Stimulated activated naive B cell treated with anti-CD40 and anti-IgM and Interleukin-4, amounts not matched to agents 10 μg/mL and 1 μg/mL and 100 μg/mL, for 72 hours (primary cell): Measurements from ENCODE around the gene SLC29A4.
"Not testable (repeated sequence)": the region's sequence is repeated elsewhere in the genome, so short reads cannot be mapped to it uniquely, and the experiment has no call there.

Source experiments
- ATAC-seq, 2 donors: fragments of 150-1000 bp; cut with Tn5 transposase; replicated peaks; 2 replicates each; pipeline ENCODE4 v1.10.0; 2021; ENCODE audit warnings: moderate library complexity in 1 of 2
- DNase-seq: peaks from one replicate; pipeline ENCODE4 v3.0.0; 2021
- H3K27ac Mint-ChIP-seq: one replicate; pipeline ENCODE4 v1.8.0; 2022; ENCODE audit warnings: mild to moderate bottlenecking, mixed read lengths
- H3K27me3 Mint-ChIP-seq, 2 donors: one replicate each; pipeline ENCODE4 v1.8.0; 2022; ENCODE audit warnings: mixed read lengths in 2 of 2
- H3K36me3 Mint-ChIP-seq, 2 donors: one replicate each; pipeline ENCODE4 v1.8.0; 2022; ENCODE audit warnings: mixed read lengths in 2 of 2, mild to moderate bottlenecking in 1 of 2
- H3K4me1 Mint-ChIP-seq, 2 donors: one replicate each; pipeline ENCODE4 v1.8.0; 2022; ENCODE audit warnings: mixed read lengths in 2 of 2, mild to moderate bottlenecking in 1 of 2
- H3K4me3 Mint-ChIP-seq, 2 donors: one replicate each; pipeline ENCODE4 v1.8.0; 2022; ENCODE audit warnings: mild to moderate bottlenecking in 2 of 2, mixed read lengths in 2 of 2, moderate library complexity in 1 of 2
- H3K9me3 Mint-ChIP-seq, 2 donors: one replicate each; pipeline ENCODE4 v1.8.0; 2022; ENCODE audit warnings: mixed read lengths in 2 of 2, mild to moderate bottlenecking in 1 of 2

The SLC29A4 gene

DNA sequence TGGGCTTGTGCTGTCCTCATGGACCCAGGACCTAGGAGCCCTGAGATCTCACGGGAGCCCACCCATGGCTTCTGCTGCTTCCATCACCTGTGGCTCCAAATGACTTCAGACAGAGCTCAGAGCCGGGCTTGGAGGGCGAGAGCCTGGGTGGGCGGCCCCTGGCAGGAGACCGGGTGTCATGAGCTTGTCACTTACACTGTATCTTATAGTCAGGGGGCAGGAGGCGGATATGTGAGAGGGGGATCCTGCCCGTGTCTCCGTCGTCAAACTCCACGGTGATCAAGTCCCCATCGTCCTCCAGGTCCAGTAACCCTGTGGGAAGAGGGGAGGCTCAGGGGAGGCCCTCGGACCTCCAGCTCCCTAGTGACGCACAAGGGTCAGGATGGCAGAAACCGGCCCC, 33.0 kb downstream of the SLC29A4 start:
- DNase-seq (no peak), ATAC-seq (no peak)
- H3K27ac Mint-ChIP-seq: no peak overlapping the region
- H3K36me3 Mint-ChIP-seq: peaks cover 61 to 62% of the 10 kb centered on the region in 2 donors
- H3K27me3 Mint-ChIP-seq: no peaks in the 10 kb centered on the region
- H3K4me3 Mint-ChIP-seq: no peak overlapping the region
- no peaks in the 10 kb centered on the region for H3K4me1 Mint-ChIP-seq
- peaks cover 13 to 19% of the 10 kb centered on the region in 2 donors for H3K9me3 Mint-ChIP-seq

- not testable (repeated sequence) for ATAC-seq, DNase-seq, H3K4me3 Mint-ChIP-seq, H3K27me3 Mint-ChIP-seq, H3K27ac Mint-ChIP-seq, H3K4me1 Mint-ChIP-seq
- peaks cover 16 to 19% of the 10 kb centered on the region in 2 donors for H3K9me3 Mint-ChIP-seq
- peaks cover 61 to 66% of the 10 kb centered on the region in 2 donors for H3K36me3 Mint-ChIP-seq
Observed at GRCh38 chr7:5318613-5319012, 35.9 kb downstream of the SLC29A4 start.

DNA sequence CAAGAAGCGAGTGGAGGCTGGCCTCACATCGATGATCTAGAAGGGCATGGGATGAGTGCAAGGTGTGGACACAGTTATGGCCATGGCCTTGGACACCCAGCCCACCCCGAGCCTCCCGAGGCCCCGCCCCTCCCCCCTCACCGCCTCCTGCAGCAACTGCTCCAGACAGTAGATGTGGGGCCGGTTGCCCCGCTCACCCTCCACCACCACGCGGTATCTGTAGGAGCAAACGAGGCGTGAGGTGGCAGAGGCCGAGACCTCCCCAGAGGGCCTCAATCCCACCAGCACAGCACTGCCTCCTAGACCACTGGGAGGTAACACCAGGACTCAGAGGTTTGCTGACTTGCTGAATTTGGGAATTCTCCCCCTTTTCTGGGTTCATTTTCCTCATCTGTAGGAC, 37.6 kb downstream of the SLC29A4 start:
- Mint-ChIP-seq H3K9me3 (peaks cover 16 to 19% of the 10 kb centered on the region in 2 donors), H3K36me3 (peaks cover 69 to 75% of the 10 kb centered on the region in 2 donors), H3K4me1 (peaks cover 6% of the 10 kb centered on the region in 2 donors), H3K27ac (peak overlapping the region; percentile 31), H3K4me3 (no peak overlapping the region), H3K27me3 (no peaks in the 10 kb centered on the region)
- DNase-seq (no peak), ATAC-seq (no peak)

DNA sequence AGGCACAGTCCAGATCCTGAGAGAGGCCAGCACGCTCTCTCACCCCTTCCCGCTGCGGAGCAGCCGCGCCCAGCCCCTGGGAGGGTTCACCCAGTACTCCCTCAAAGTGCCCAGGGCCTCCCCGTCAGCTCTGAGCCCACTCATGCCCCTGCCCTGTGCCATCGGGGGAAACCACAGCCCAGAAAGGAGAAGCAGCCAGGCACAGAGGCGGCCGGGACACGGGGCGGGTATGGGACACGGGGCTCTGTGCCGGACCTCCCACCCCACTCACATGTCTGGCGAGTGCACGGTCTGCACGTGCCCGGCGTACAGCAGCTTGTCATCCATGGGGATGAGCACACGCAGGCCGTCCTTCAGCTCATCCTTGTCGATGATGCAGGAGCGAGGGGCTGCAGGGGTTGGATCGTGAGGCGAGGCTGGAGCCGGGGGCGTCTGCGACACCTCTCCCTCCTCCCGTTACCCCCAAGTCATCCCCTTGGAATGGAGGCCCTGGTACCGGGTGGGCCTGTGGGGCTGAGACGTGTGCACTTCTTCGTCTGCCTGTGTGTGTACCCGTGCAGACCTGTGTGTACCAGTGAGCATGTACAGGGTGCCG, 38.2 kb downstream of the SLC29A4 start:
- ATAC-seq (no peak), DNase-seq (no peak)
- Mint-ChIP-seq H3K4me1 (peaks cover 6% of the 10 kb centered on the region in 2 donors), H3K4me3 (no peak overlapping the region), H3K36me3 (peaks cover 64 to 74% of the 10 kb centered on the region in 2 donors), H3K9me3 (peaks cover 16 to 19% of the 10 kb centered on the region in 2 donors), H3K27me3 (no peaks in the 10 kb centered on the region), H3K27ac (peak overlapping the region; percentile 31)

DNA sequence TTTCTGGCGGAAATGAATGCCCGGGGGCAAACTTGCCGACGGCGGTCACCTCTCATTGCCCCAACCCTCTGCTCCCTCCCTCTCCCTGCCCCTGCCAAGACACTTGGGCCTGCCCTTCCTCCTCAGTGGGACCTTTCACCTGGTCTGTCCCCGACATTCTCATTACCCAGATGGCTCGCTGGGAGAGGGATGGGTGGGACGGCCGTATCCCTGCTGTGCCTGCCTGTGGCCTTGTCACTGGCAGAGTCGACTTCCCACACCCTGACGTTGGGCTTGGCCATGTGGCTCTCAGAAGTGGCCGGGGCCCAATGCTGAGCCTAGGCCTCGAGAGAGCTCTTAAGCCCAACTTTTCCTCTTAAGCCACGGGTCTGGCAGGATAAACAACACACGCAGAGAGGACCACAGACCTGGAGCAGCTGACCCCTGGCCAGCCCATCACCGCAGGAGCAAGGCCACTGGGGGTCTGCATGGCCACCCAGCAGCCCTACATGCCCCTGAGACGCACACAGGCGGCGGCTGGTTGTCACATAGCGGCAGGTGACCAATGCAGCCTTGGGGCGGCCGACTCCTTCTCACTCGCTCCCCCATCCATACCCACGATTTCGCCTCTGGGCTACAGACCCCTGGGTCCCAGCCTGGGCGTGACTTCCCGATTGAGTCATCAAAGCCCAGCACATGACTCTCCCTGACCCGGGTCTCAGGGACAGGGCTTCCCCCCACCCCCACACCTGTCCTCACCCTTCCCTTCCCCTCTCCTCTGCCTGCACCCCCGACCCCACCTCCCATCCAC, 40.1 kb downstream of the SLC29A4 start:
- no peak for ATAC-seq
- no peaks in the 10 kb centered on the region for H3K27me3 Mint-ChIP-seq
- peaks cover 60 to 71% of the 10 kb centered on the region in 2 donors for H3K36me3 Mint-ChIP-seq
- DNase-seq: no peak
- H3K4me3 Mint-ChIP-seq: no peak overlapping the region
- H3K27ac Mint-ChIP-seq: no peak overlapping the region
- peaks cover 6% of the 10 kb centered on the region in 2 donors for H3K4me1 Mint-ChIP-seq
- H3K9me3 Mint-ChIP-seq: peaks cover 16 to 19% of the 10 kb centered on the region in 2 donors

- H3K27me3 Mint-ChIP-seq, ATAC-seq, H3K9me3 Mint-ChIP-seq, DNase-seq, H3K4me3 Mint-ChIP-seq, H3K4me1 Mint-ChIP-seq, H3K27ac Mint-ChIP-seq: not testable (repeated sequence)
- H3K36me3 Mint-ChIP-seq: peaks cover 51 to 60% of the 10 kb centered on the region in 2 donors
Observed at GRCh38 chr7:5323800-5324781, 41.3 kb downstream of the SLC29A4 start.

- peaks cover 6% of the 10 kb centered on the region in 2 donors for H3K4me1 Mint-ChIP-seq
- peaks cover 49 to 51% of the 10 kb centered on the region in 2 donors for H3K36me3 Mint-ChIP-seq
- ATAC-seq (no peak), DNase-seq (no peak)
- no peaks in the 10 kb centered on the region for H3K27me3 Mint-ChIP-seq
- peaks cover 1 to 5% of the 10 kb centered on the region in 2 donors for H3K9me3 Mint-ChIP-seq
- no peak overlapping the region for H3K4me3 Mint-ChIP-seq
- H3K27ac Mint-ChIP-seq: no peak overlapping the region
Observed at GRCh38 chr7:5324961-5325360, 42.2 kb downstream of the SLC29A4 start.

DNA sequence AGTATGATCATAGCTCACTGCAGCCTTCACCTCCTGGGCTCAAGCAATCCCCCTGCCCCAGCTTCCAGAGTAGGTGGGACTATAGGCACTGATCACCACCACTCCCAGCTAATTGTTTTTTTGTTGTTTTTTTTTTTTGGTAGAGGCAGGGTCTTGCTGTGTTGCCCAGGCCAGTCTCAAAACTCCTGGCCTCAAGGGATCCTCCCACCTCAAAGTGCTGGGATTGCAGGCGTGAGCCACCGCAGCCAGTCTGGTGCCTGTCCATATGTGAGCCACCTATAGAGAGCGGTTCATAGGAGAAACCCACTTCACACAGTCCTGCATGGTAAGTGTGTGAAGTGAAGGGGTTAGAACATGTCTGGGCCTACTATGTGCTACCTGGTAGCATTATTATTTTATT, 47.5 kb downstream of the SLC29A4 start:
- peaks cover 47 to 50% of the 10 kb centered on the region in 2 donors for H3K36me3 Mint-ChIP-seq
- H3K4me3 Mint-ChIP-seq: no peak overlapping the region
- ATAC-seq: no peak
- no peaks in the 10 kb centered on the region for H3K27me3 Mint-ChIP-seq
- H3K4me1 Mint-ChIP-seq: peaks cover 25 to 30% of the 10 kb centered on the region in 2 donors
- no peaks in the 10 kb centered on the region for H3K9me3 Mint-ChIP-seq
- no peak overlapping the region for H3K27ac Mint-ChIP-seq
- DNase-seq: no peak

DNA sequence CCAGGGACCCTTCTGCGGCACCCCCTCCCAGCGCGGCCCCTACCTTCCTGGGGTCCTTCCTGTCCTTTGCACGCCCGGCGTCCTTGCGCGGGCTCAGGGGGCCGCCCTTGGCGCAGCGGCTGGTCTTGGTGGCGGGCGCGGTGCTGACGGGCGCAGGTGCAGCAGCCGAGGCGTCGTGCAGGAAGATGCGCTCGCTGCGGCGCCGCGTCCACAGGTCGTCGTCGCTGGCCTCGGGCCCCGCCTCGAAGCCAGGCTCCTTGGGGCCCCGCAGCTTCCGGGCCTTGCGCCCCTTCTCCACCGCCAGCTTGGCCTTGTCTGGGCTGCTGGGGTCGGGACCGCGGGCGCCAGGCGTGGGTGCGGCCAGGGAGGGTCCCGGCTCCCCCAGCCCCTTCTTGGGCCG, 49.8 kb downstream of the SLC29A4 start:
- DNase-seq (no peak), ATAC-seq (no peak)
- peaks cover 9% of the 10 kb centered on the region in 2 donors for H3K9me3 Mint-ChIP-seq
- no peaks in the 10 kb centered on the region for H3K27me3 Mint-ChIP-seq
- peaks cover 58 to 62% of the 10 kb centered on the region in 2 donors for H3K36me3 Mint-ChIP-seq
- no peak overlapping the region for H3K4me3 Mint-ChIP-seq
- peaks cover 25 to 30% of the 10 kb centered on the region in 2 donors for H3K4me1 Mint-ChIP-seq
- H3K27ac Mint-ChIP-seq: no peak overlapping the region

GRCh38 chr7:5333121-5334045, 50.6 kb downstream of the SLC29A4 start:
- Mint-ChIP-seq H3K4me3 (peak overlapping the region in 1 of 2 donors; percentile 15), H3K27me3 (no peaks in the 10 kb centered on the region), H3K36me3 (peaks cover 65 to 68% of the 10 kb centered on the region in 2 donors), H3K9me3 (peaks cover 9% of the 10 kb centered on the region in 2 donors), H3K4me1 (peaks cover 25 to 30% of the 10 kb centered on the region in 2 donors), H3K27ac (no peak overlapping the region)
- DNase-seq (no peak), ATAC-seq (no peak)

GRCh38 chr7:5334671-5335070, 51.9 kb downstream of the SLC29A4 start:
- Mint-ChIP-seq H3K4me1 (peaks cover 25 to 30% of the 10 kb centered on the region in 2 donors), H3K4me3 (no peak overlapping the region), H3K9me3 (peaks cover 9% of the 10 kb centered on the region in 2 donors), H3K36me3 (peaks cover 67 to 78% of the 10 kb centered on the region in 2 donors), H3K27ac (no peak overlapping the region), H3K27me3 (no peaks in the 10 kb centered on the region)
- no peak for ATAC-seq
- no peak for DNase-seq

DNA sequence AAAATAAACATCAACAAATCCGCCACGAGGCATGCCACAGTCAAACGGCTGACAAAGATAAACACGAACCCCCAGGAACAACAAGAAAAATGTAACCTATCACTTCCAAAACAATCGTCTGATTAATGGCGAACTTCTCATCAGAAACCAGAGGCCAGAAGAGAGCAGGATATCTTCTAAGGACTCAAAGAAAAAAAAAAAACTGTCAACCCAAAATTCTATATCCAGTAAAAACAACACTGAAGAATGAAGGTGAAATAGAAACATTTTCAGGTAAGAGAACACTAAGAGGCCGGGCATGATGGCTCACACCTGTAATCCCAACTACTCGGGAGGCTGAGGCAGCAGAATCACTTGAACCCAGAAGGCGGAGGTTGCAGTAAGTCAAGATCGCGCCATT, 54.3 kb downstream of the SLC29A4 start:
- no peak overlapping the region for H3K27ac Mint-ChIP-seq
- peaks cover 15 to 16% of the 10 kb centered on the region in 2 donors for H3K4me1 Mint-ChIP-seq
- DNase-seq (no peak), ATAC-seq (no peak)
- H3K9me3 Mint-ChIP-seq: peaks cover 9% of the 10 kb centered on the region in 2 donors
- no peaks in the 10 kb centered on the region for H3K27me3 Mint-ChIP-seq
- peaks cover 76 to 88% of the 10 kb centered on the region in 2 donors for H3K36me3 Mint-ChIP-seq
- H3K4me3 Mint-ChIP-seq: no peak overlapping the region

- no peak overlapping the region for H3K4me3 Mint-ChIP-seq
- H3K9me3 Mint-ChIP-seq: peaks cover 21 to 25% of the 10 kb centered on the region in 2 donors
- H3K27ac Mint-ChIP-seq: peak overlapping the region; percentile 37
- no peaks in the 10 kb centered on the region for H3K27me3 Mint-ChIP-seq
- H3K36me3 Mint-ChIP-seq: peaks cover 82 to 95% of the 10 kb centered on the region in 2 donors
- DNase-seq: no peak
- no peak for ATAC-seq
- H3K4me1 Mint-ChIP-seq: no peaks in the 10 kb centered on the region
Observed at GRCh38 chr7:5339955-5340354, 57.2 kb downstream of the SLC29A4 start.
